ENCODE data around the gene EYS.

EYS gene

DNA sequence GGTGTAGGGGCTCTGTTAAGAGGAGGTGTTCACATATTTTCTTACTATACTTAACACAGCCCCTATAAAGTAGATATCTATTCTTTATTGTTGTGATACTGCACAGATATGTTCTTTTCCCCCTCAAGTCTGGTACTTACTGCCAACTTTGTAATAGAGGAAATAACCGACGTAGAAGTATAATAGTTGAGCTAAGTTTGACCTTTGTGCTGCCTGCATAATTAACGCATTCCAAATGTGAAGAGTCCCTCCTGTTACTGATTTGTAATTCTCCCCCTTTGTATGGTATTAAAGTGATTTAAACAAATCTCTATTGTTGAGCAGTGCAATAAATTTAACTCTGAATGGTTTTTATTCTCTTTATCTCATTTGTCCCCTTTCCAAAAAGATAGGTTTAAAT is 2032.4 kb downstream of the EYS start:
- DNase-seq (ENCODE audit: low read depth): no peak
- TF ChIP-seq, protein P1, sequence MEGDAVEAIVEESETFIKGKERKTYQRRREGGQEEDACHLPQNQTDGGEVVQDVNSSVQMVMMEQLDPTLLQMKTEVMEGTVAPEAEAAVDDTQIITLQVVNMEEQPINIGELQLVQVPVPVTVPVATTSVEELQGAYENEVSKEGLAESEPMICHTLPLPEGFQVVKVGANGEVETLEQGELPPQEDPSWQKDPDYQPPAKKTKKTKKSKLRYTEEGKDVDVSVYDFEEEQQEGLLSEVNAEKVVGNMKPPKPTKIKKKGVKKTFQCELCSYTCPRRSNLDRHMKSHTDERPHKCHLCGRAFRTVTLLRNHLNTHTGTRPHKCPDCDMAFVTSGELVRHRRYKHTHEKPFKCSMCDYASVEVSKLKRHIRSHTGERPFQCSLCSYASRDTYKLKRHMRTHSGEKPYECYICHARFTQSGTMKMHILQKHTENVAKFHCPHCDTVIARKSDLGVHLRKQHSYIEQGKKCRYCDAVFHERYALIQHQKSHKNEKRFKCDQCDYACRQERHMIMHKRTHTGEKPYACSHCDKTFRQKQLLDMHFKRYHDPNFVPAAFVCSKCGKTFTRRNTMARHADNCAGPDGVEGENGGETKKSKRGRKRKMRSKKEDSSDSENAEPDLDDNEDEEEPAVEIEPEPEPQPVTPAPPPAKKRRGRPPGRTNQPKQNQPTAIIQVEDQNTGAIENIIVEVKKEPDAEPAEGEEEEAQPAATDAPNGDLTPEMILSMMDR (IDR thresholded peaks at IDR 0.05; ENCODE audit: insufficient read depth, low read depth, low read length, missing control alignments): no peak
- no peak overlapping the region for H3K4me3 ChIP-seq (ENCODE audit: low read length)

DNA sequence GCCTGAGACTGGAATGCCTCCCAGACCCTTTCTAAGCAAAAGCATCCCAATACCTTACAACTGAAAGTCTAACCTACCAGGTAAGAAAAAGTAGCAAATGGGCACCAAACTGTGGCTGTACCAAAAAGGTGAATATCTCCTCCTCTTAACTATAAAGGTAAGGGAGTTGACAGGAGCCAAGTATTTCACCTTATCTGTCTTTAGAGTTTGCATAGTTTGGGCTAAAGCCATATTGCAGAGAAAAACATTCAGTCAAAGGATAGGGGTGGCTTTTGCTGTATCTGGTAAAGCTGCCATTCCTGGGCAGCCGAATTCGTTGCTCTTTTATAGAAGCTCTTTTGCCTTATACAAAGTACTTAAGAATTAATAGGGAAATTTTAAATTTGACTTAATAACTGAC is 2033.3 kb downstream of the EYS start:
- no peak overlapping the region for H3K4me3 ChIP-seq (ENCODE audit: low read length)
- TF ChIP-seq, protein P1 (IDR thresholded peaks at IDR 0.05; ENCODE audit: insufficient read depth, low read depth, low read length, missing control alignments): no peak
- DNase-seq (ENCODE audit: low read depth): no peak

DNA sequence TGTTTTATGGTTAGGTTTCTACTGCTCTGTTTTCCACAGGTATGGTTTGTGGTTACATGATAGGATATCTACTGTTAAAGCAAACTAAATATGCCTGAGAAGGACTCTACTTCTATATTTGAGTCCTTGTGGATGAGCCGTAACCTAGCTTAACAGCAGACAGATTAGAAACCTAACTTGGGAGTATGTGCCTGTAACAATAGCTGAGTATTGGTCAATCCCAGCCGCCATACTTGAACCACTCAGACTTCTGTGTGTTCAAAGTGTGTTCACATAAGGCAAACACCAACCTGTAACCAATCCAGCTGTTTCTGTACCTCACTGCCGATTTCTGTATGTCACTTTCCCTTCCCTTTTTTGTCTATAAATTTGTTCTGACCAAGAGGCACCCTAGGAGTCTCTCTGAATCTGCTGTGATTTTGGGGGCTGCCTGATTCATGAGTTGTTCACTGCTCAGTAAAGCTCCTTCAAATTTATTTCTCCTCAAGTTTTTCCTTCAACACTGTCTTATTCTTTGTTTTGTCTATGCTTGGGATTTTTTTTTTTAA is 2034.4 kb downstream of the EYS start:
- TF ChIP-seq, protein P1 (IDR thresholded peaks at IDR 0.05; ENCODE audit: insufficient read depth, low read depth, low read length, missing control alignments): no peak
- no peak for DNase-seq (ENCODE audit: low read depth)
- H3K4me3 ChIP-seq (ENCODE audit: low read length): no peak overlapping the region

DNA sequence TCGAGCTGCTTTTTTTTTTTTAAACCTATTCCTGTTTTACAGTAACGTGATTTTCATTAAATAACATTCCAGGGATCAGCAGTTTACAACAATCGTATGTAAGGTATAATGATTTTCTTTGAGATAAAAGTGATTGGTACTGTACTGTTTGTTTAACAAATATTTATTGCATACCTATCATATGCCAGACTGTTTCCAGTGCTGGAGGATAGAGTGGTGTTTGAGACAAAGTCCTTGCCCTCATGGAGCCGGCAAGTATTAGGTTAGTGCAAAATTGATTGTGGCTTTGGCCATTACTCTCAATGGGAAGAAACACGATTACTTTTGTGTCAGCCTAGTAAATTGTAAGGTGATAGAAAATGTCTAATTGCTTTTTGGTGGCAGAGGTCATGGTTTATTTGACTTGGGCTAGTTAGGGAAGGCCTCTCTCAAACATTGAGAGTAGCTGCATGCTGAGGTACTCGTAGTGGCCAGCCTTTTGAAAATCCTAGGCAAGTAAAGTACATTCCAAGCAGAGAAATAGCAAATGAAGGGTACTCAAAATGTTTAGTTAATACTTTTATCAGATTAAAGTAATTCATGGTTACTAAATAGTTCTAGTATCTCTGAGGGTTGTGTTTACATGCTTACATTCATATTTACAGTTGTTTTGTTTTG is 2035.8 kb downstream of the EYS start:
- TF ChIP-seq, protein P1 (IDR thresholded peaks at IDR 0.05; ENCODE audit: insufficient read depth, low read depth, low read length, missing control alignments): no peak
- DNase-seq (ENCODE audit: low read depth): no peak
- no peak overlapping the region for H3K4me3 ChIP-seq (ENCODE audit: low read length)
